ENCODE measurements around the gene TEX52.
A peak's percentile ranks its signal among the peaks of the same experiment; 100 is the strongest.

TEX52 gene

DNA sequence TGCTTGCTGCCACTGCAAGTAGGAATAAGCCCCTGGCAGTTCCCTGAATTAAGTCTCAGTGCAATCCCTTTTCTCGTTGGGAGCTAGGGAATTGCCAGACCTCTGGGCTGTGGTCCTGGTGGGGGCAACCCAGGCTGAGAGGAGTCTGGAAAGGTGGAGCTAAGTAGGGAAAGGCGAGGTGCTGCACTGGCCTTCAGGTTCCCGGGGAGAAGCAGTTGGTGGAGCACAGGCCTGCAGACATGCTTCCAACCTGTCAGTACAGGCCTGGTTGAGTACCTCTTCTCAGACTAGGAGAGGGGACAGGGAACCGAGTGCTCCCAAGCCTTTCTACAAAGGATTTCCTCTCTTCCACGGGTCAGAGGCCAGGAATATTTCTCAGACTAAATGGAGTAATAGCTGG, 23.5 kb downstream of the TEX52 start:
- H3K4me1 Mint-ChIP-seq: no peaks in the 10 kb centered on the region
- no peak overlapping the region for H3K27ac Mint-ChIP-seq
- H3K36me3 Mint-ChIP-seq: peaks cover 9% of the 10 kb centered on the region
- H3K4me3 Mint-ChIP-seq: no peak overlapping the region
- CTCF ChIA-PET: interaction anchor here (0.8 kb wide), 1 partner anchor 21 kb away, joined by 3 read pairs; no protein-coding TSS in a partner anchor
- DNase-seq: no peak
- no peaks in the 10 kb centered on the region for H3K27me3 Mint-ChIP-seq
- H3K9me3 Mint-ChIP-seq: no peaks in the 10 kb centered on the region

DNA sequence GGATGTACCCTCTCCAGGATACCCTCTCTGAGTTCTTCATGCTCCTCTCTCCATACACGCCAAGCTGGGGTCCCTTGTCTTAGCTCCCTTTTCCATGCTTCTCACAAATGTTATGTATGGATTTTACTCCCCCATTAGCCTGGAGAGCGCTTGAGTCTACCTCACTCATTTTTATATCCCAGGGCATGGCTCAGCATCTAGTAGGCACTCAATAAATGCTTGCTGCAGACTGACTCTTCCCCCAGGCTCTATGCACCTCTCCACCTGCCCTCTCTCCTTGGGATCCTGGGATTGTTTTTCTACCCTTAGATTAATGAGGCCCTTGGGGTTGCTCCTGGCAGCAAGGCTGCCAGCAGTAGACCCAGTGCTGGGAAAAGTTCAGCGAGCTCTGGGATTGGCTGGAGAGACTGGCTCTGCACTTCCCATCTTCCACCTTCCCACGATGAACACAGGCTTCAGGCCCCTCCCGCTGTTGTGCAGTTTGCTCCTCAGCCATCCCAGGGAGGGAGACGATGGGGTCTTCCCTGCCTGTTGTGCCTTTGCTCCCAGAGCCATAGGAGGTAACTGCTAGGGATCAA, 24.2 kb downstream of the TEX52 start:
- CTCF ChIA-PET: no interaction called here
- H3K27ac Mint-ChIP-seq: no peak overlapping the region
- peaks cover 13% of the 10 kb centered on the region for H3K36me3 Mint-ChIP-seq

DNA sequence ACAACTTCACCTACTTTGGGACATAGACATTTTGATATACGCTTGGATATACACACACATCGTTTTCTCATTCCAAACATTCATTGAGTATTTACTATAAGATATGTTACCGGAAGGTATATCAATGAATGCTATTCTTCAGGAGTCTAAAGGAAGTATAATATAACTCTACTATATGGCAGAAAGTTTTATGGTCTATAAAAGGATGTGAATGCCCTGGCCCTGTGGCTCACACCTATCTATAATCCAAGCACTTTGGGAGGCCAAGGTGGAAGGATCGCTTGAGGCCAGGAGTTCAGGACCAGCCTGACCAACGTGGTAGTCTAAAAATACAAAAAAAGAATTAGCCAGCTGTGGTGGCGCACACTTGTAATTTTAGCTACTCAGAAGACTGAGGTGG, 27.6 kb downstream of the TEX52 start:
- Mint-ChIP-seq H3K9me3 (no peaks in the 10 kb centered on the region), H3K27ac (no peak overlapping the region), H3K27me3 (no peaks in the 10 kb centered on the region), H3K36me3 (peaks cover 30% of the 10 kb centered on the region), H3K4me3 (no peak overlapping the region), H3K4me1 (no peaks in the 10 kb centered on the region)
- CTCF ChIA-PET: no interaction called here
- no peak for DNase-seq

More for the DNA sequence above, 24.2 kb downstream of the TEX52 start:
- Mint-ChIP-seq H3K4me1 (no peaks in the 10 kb centered on the region), H3K4me3 (no peak overlapping the region), H3K27me3 (no peaks in the 10 kb centered on the region), H3K9me3 (no peaks in the 10 kb centered on the region)
- DNase-seq: no peak

DNA sequence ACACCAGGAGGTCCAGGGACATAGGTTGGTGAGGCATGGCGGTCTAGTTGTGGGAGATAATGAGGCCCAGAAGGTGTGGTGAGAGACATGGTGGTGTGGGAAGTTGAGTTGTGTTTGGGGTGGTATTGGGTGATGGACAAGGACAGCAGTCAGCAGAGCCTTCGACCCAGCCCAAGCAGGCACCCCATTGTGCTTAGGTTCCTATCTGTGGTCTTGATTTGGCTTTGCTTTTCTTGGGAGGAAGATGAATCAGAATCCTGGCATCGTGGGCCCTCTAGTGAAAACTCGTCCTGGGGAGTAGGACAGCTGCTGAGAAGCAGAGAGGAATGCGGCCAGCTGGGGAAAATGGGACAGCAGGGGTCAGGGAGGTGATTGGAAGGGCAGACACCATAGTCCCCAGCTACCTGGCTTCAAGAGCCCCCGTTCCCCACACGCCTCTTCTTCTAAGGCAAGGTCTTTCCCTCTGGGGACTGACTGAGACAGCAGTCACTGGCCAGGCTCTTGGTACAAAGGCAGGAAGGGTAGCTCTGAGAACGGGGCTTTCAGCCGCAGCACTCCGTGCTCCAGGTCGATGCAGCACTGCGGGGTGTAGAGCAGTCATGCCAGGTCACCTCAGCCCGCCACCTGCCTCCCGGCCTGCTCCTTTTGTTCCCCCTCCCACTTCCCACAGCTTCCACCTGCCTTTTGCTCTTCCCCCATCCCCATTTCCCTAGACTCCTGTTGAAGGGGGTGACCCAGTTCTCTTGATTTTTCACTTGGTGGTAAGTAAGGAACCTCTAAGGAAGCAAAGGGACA, 29.9 kb downstream of the TEX52 start:
- H3K27ac Mint-ChIP-seq: peak overlapping the region; percentile 51

DNA sequence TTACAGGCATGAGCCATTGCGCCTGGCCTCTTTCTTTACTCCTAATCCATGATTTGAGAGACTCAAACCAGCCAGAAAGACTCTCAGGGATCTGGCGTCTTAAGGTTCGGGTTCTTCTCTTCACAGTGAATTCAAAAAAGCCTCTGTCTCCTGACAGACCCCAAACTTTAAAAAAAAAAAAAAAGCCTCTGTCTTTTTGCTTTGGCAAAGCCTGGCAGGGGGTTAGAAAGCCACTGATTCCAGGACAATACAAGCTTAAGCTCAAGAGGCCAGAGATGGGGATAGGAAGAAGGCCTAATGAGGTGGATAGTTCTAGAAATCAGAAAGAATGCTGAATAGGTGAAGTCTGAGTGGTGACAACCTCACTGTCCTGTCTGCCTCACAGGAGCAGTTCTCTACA, 30.8 kb downstream of the TEX52 start:
- no peaks in the 10 kb centered on the region for H3K9me3 Mint-ChIP-seq
- no peak overlapping the region for H3K4me3 Mint-ChIP-seq
- CTCF ChIA-PET: no interaction called here
- H3K27me3 Mint-ChIP-seq: no peaks in the 10 kb centered on the region
- no peak for DNase-seq
- H3K36me3 Mint-ChIP-seq: peaks cover 50% of the 10 kb centered on the region
- H3K27ac Mint-ChIP-seq: no peak overlapping the region
- no peaks in the 10 kb centered on the region for H3K4me1 Mint-ChIP-seq

More for the DNA sequence above, 29.9 kb downstream of the TEX52 start:
- H3K36me3 Mint-ChIP-seq: peaks cover 46% of the 10 kb centered on the region
- no peaks in the 10 kb centered on the region for H3K4me1 Mint-ChIP-seq
- no peak for DNase-seq
- no peaks in the 10 kb centered on the region for H3K27me3 Mint-ChIP-seq
- no peak overlapping the region for H3K4me3 Mint-ChIP-seq
- H3K9me3 Mint-ChIP-seq: no peaks in the 10 kb centered on the region
- CTCF ChIA-PET: no interaction called here

DNA sequence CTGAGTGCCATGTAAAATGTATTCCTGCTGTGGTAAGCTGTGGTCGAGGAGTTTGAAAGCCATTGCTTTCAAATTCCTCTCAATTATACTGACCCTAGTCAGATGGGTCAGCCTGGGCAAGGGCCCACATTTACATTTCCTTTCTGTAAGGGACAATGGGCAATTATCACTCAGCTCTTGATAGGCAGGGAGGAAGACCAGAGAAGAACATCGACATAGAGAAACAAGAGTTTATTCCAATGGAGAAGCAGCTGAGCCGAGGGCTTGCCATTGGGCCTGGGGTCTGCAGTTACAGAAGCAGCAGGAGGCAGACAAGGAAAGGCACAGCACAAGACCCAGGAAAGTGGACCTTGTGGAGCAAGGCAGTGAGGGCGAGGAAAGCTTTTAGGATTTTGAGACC, 31.7 kb downstream of the TEX52 start:
- Mint-ChIP-seq H3K27ac (no peak overlapping the region), H3K9me3 (no peaks in the 10 kb centered on the region), H3K4me3 (no peak overlapping the region), H3K36me3 (peaks cover 48% of the 10 kb centered on the region), H3K27me3 (no peaks in the 10 kb centered on the region), H3K4me1 (no peaks in the 10 kb centered on the region)
- CTCF ChIA-PET: interaction anchor here (0.8 to 1.1 kb wide), 2 partner anchors 10 to 11 kb away, joined by 3 read pairs; no protein-coding TSS in a partner anchor
- DNase-seq: no peak

DNA sequence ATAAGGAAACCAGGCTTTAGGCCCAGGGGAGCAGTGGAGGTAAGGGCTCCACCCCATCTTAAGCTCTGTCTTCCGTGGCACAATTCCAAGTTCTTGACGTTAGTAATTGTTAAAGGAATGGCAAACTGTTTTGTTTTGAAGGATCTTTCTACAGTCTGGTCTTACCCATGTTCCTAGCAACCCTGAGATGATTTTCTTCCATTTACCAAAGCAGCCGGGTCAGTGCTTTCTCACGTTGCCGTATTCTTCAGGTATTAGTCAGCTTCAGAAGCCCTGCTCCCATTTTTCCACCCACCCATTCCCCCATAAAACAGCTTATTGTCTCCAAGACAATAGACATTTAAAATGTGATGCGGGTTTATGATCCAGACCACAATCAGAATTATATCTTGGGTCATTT, 32.3 kb downstream of the TEX52 start:
- no peak overlapping the region for H3K4me3 Mint-ChIP-seq

DNA sequence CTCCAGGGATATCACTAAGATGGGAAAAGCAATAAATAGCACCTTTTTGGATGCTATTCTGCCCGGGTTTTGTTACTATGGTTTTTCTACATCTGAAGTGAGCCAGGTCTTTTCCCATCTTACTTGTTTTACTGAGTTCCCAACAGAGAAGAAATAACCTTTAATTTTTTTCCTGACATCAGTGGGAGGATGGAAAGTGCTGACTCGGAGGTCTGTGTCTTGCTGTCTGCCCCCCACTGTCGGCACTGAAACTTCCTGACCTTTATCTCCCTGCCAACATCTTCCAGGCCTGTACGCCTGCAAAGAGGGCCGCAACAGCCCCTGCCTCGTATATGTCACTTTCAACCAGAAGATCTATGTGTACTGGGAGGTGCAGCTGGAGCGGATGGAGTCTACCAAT, 33.4 kb downstream of the TEX52 start:
- CTCF ChIA-PET: no interaction called here

More for the DNA sequence above, 32.3 kb downstream of the TEX52 start:
- Mint-ChIP-seq H3K9me3 (no peaks in the 10 kb centered on the region), H3K4me1 (no peaks in the 10 kb centered on the region), H3K36me3 (peaks cover 51% of the 10 kb centered on the region), H3K27me3 (no peaks in the 10 kb centered on the region), H3K27ac (no peak overlapping the region)
- no peak for DNase-seq
- CTCF ChIA-PET: interaction anchor here (0.8 to 1.1 kb wide), 2 partner anchors 9 to 11 kb away, joined by 3 read pairs; no protein-coding TSS in a partner anchor

DNA sequence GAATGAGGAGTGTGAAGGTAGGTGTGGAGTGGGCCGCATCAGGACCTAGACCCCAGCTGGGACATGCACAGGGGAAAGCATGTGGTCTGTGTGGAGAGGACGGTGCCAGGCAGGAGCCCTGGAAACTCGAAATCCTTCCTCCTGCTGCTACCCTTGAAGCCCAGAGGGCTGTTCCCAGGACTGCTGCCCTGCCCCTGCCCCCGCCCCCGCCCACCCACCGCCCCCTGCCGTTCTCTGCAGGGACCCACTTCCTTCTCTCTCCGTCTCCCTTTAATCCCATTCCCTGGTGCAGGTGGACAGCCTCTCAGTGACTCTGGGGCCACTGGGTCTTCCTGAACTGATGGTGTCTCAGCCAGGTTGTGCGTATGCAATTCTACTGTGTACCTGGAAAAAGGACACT, 36.4 kb downstream of the TEX52 start:
- peaks cover 2% of the 10 kb centered on the region for H3K4me1 Mint-ChIP-seq
- no peak for DNase-seq
- H3K27ac Mint-ChIP-seq: no peak overlapping the region
- CTCF ChIA-PET: interaction anchor here (1.0 to 1.1 kb wide), 2 partner anchors 28 to 37 kb away, joined by 3 to 4 read pairs; no protein-coding TSS in a partner anchor
- no peak overlapping the region for H3K4me3 Mint-ChIP-seq
- H3K27me3 Mint-ChIP-seq: no peaks in the 10 kb centered on the region
- peaks cover 49% of the 10 kb centered on the region for H3K36me3 Mint-ChIP-seq
- H3K9me3 Mint-ChIP-seq: no peaks in the 10 kb centered on the region

More for the DNA sequence above, 33.4 kb downstream of the TEX52 start:
- no peaks in the 10 kb centered on the region for H3K9me3 Mint-ChIP-seq
- H3K4me1 Mint-ChIP-seq: no peaks in the 10 kb centered on the region
- no peak for DNase-seq
- no peaks in the 10 kb centered on the region for H3K27me3 Mint-ChIP-seq
- H3K27ac Mint-ChIP-seq: no peak overlapping the region
- H3K4me3 Mint-ChIP-seq: no peak overlapping the region
- H3K36me3 Mint-ChIP-seq: peaks cover 51% of the 10 kb centered on the region

DNA sequence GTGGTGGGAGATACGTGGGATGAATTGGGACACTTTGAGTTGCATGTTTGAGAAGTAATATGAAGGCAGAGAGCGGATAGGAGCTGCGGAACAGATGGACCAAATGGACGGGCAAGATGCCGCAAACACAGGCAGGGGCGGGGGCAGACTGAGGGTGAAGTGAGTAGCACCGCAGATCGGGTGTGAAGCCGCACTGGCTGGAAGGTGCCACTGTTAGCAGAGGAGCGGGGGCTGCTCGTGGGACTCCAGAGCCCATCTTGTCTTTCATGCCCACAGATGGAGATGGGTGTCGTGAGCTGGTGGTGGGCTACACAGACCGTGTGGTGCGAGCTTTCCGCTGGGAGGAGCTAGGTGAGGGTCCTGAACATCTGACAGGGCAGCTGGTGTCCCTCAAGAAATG, 37.0 kb downstream of the TEX52 start:
- CTCF ChIA-PET: interaction anchor here (1.1 kb wide), 1 partner anchor 36 kb away, joined by 3 read pairs; no protein-coding TSS in a partner anchor
- H3K4me1 Mint-ChIP-seq: peaks cover 7% of the 10 kb centered on the region
- H3K4me3 Mint-ChIP-seq: no peak overlapping the region
- peaks cover 47% of the 10 kb centered on the region for H3K36me3 Mint-ChIP-seq
- H3K27ac Mint-ChIP-seq: peak overlapping the region; percentile 28
- H3K9me3 Mint-ChIP-seq: no peaks in the 10 kb centered on the region
- no peaks in the 10 kb centered on the region for H3K27me3 Mint-ChIP-seq
- DNase-seq: no peak

DNA sequence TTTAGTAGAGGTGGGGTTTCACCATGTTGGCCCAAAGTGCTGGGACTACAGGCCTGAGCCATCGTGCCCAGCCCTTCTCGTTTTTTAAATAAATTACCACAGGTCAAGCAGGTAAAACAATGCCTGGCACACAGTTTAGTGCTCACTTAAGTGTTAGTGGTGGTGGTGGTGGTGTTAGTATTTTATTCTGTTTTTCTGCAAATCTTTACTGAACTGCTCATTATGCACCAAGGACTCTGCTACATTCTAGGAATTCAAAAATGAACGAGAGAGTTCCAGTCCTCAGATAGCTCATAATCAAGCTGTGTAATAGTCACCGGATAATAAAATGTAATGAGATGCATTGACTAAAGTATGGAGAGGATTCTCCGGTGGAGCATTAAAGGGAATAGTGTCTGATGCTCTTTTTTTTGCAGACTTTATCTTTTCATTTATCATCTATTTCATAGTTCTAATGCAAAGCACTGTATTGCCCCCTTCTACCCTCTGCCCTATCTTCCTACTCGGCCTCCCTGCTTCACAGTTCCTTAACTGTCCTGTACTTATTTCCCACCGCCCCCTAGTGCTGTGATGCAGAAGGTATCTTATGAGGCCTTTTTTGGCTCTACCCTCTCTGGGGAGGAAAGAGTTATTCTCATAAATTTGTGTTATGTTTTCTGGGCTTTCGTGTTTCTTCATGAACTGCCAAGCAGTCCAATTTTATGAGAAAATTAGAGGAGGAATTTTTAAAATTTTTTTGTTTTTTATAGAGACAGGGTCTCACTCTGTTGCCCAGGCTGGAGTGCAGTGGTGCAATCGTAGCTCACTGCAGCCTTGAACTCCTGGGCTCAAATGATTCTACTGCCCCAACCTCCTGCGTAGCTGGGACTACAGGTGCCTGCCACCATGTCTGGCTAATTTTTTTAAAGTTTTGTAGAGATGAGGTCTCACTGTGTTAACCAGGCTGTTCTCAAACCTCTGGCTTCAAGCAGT, 43.3 kb downstream of the TEX52 start:
- Mint-ChIP-seq H3K27me3 (peaks cover 4% of the 10 kb centered on the region), H3K4me3 (peak overlapping the region; percentile 98), H3K4me1 (peaks cover 29% of the 10 kb centered on the region), H3K27ac (peak overlapping the region; percentile 95), H3K36me3 (peaks cover 12% of the 10 kb centered on the region), H3K9me3 (no peaks in the 10 kb centered on the region)
- CTCF ChIA-PET: interaction anchor here (0.6 to 3.4 kb wide), 8 partner anchors 12 to 530 kb away, joined by 3 to 21 read pairs (median 4); partner anchors contain the start of gene FKBP4
- DNase-seq: peak; percentile 72

DNA sequence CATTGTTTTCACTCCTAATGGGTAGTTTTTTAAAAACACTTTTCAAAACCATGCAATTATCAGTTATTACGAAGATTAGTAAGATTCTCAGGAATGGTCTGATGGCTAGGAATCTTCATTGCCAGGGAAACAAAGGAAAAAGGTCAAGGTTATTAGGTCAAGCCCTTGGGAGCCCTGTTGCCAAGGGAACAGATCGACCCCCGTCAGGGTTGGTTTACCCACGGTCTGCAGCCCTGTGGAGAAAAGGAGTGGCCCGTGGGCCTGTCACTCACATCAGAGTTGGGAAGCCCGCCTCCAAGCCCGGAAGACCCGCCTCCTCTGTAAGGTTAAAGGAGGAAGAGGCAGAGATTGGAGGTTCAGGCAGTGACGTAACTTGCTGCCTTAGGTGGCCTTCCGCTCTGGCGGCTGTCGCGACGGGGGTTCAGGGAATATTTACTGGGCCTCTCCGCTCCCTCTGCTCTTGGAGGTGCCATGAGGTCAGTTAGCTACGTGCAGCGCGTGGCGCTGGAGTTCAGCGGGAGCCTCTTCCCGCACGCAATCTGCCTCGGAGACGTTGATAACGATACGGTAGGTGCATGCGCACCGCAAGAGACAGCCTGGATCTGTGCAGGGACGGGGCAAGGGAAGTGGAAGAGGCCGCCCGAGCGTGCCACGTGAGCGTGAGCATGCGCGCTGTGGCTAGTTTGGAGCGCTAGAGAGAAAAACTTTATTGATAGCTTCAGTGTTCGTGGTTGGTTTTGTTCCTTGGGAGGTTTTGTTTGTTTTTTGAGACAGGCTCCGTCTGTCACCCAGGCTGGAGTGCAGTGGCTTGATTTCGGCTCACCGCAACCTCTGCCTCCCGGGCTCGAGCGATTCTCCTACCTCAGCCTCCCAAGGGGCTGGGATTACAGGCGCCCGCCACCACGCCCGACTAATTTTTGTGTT, 44.3 kb downstream of the TEX52 start, which contains the start of gene ITFG2:
ITFG2 (plus strand) TSS at position 379 of the 924 bp plus-strand sequence; CDS start at position 472, 93 bp downstream.
- peak; percentile 99 for DNase-seq
- Mint-ChIP-seq H3K36me3 (peaks cover 4% of the 10 kb centered on the region), H3K9me3 (no peaks in the 10 kb centered on the region), H3K27me3 (peaks cover 4% of the 10 kb centered on the region), H3K4me1 (peaks cover 29% of the 10 kb centered on the region), H3K27ac (peak within 1 kb of the TSS; percentile 95), H3K4me3 (peak within 1 kb of the TSS; percentile 98)
- CTCF ChIA-PET: interaction anchor here (0.8 to 3.4 kb wide), 7 partner anchors 11 to 133 kb away, joined by 3 to 21 read pairs (median 3); partner anchors contain the start of gene FKBP4

DNA sequence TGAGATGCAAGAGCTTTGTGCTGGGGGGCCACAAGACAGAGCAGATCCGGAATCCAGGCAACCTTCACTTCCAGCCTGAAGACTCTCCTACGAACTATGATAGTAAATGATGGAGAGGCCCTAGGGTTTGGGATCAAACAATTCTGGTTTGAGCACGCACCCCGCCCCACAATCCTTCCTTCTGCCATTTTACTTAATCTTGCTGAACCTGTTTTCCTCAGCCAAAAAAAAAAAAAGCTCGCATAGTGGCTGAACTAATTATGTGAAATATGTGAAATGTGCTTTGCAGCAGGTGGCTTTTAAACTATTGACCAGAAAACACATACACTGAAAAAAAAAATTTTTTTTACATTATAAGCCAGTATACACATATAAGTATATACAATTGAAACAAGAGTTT, 45.0 kb downstream of the TEX52 start:
- H3K27ac Mint-ChIP-seq: peak overlapping the region; percentile 95
- peak overlapping the region; percentile 98 for H3K4me3 Mint-ChIP-seq
- peaks cover 29% of the 10 kb centered on the region for H3K4me1 Mint-ChIP-seq
- peaks cover 4% of the 10 kb centered on the region for H3K27me3 Mint-ChIP-seq
- CTCF ChIA-PET: interaction anchor here (0.8 kb wide), 1 partner anchor 12 kb away, joined by 3 read pairs; no protein-coding TSS in a partner anchor
- H3K36me3 Mint-ChIP-seq: peaks cover 4% of the 10 kb centered on the region
- no peaks in the 10 kb centered on the region for H3K9me3 Mint-ChIP-seq
- no peak for DNase-seq
